Fibroblast of lung (primary cell): ENCODE measurements around the gene ADCK1. TPM values are rescaled to one million over a fixed set of nuclear protein-coding genes. Genes with fewer than 3 reads are reported as not detected.
"Not testable (repeated sequence)": the region's sequence is repeated elsewhere in the genome, so short reads cannot be mapped to it uniquely, and the experiment has no call there.

Experiments used
- DNase-seq, 2 donors: peaks; one replicate each; pipeline versions ENCODE4 v3.0.0 to v3.0.0-alpha.2; 2010; ENCODE audit warnings: low read depth in 2 of 2
- H2AFZ ChIP-seq: 2 replicates; pipeline ENCODE4 v1.5.1; 2012; ENCODE audit warnings: low read length, control low read depth, inconsistent platforms
- H3K27ac ChIP-seq: 2 replicates; pipeline ENCODE4 v1.5.1; 2011; ENCODE audit warnings: low read length, control low read depth; ENCODE audit not compliant: insufficient read depth
- H3K27me3 ChIP-seq: 2 replicates; pipeline ENCODE4 v1.5.1; 2011; ENCODE audit warnings: mild to moderate bottlenecking, low read length; ENCODE audit not compliant: control insufficient read depth, insufficient read depth
- H3K36me3 ChIP-seq: 2 replicates; pipeline ENCODE4 v1.5.1; 2011; ENCODE audit warnings: low read length; ENCODE audit not compliant: control insufficient read depth, insufficient read depth
- H3K4me1 ChIP-seq: 2 replicates; pipeline ENCODE4 v1.5.1; 2011; ENCODE audit warnings: low read length; ENCODE audit not compliant: control insufficient read depth, insufficient read depth; ENCODE audit errors: extremely low read depth
- H3K4me2 ChIP-seq: 2 replicates; pipeline ENCODE4 v1.5.1; 2011; ENCODE audit warnings: low read length, control low read depth; ENCODE audit not compliant: insufficient read depth; ENCODE audit errors: extremely low read depth
- H3K4me3 ChIP-seq, 4 experiments: fragments of 200-600 bp in 1 of 4; sonication (generic) in 1 of 4; replicated peaks in 1 of 4; 2 replicates each; pipeline ENCODE4 v1.5.1; 2011 to 2016; ENCODE audit warnings: low read length in 4 of 4, low read depth in 3 of 4, mild to moderate bottlenecking in 3 of 4, control low read depth in 2 of 4, inconsistent platforms in 1 of 4, mixed read lengths in 1 of 4; ENCODE audit not compliant: insufficient read depth in 1 of 4; ENCODE audit errors: control extremely low read depth in 1 of 4
- H3K79me2 ChIP-seq: 2 replicates; pipeline ENCODE4 v1.5.1; 2012; ENCODE audit warnings: mild to moderate bottlenecking, low read length, inconsistent platforms; ENCODE audit not compliant: control insufficient read depth, insufficient read depth
- H3K9ac ChIP-seq: 2 replicates; pipeline ENCODE4 v1.5.1; 2011; ENCODE audit warnings: mild to moderate bottlenecking, low read length, control low read depth; ENCODE audit not compliant: insufficient read depth
- H3K9me3 ChIP-seq: 2 replicates; pipeline ENCODE4 v1.5.1; 2012; ENCODE audit warnings: low read depth, low read length; ENCODE audit not compliant: control insufficient read depth, insufficient read depth
- H4K20me1 ChIP-seq: 2 replicates; pipeline ENCODE4 v1.5.1; 2011; ENCODE audit warnings: low read length; ENCODE audit not compliant: control insufficient read depth, insufficient read depth; ENCODE audit errors: extremely low read depth
- CTCF ChIP-seq, 2 donors: IDR thresholded peaks in 1 of 2; conservative IDR thresholded peaks in 1 of 2; 1 replicate in 1 of 2; 2 replicates in 1 of 2; pipeline ENCODE4 v1.5.1; 2011 to 2012; ENCODE audit warnings: low read length in 2 of 2, control low read depth in 1 of 2, inconsistent platforms in 1 of 2, low read depth in 1 of 2, mild to moderate bottlenecking in 1 of 2
- EZH2 ChIP-seq: IDR thresholded peaks from 2 replicates; pipeline ENCODE4 v1.5.1; 2012; ENCODE audit warnings: low read length, control low read depth, mild to moderate bottlenecking; ENCODE audit errors: missing control alignments
- polyA plus RNA-seq, 2 donors: library from polyadenylated mRNA; depleted of rRNA in 1 of 2; stranded (reverse) in 1 of 2; unstranded in 1 of 2; fragments of >200 nt; gene quantifications; 2 replicates each; pipeline ENCODE4 v1.2.1, GENCODE V29; 2011 to 2012; ENCODE audit warnings: missing spikeins in 1 of 2
- total RNA-seq: library from RNA; depleted of rRNA; stranded (reverse); fragments of >200 nt; gene quantifications from 2 replicates; pipeline ENCODE4 v1.2.1, GENCODE V29; 2014

Gene ADCK1
- total and polyA plus RNA-seq, 2 donors (not counting 1 experiment from before 2014, with no cell fraction given) = 4.6 to 4.8 TPM

GRCh38 chr14:77812028-77812427, 12.1 kb downstream of the ADCK1 start:
- Histone ChIP-seq H3K9me3 (no peaks in the 10 kb centered on the region), H3K27me3 (no peaks in the 10 kb centered on the region), H3K9ac (no peak overlapping the region), H3K4me2 (no peak overlapping the region), H3K36me3 (no peaks in the 10 kb centered on the region), H4K20me1 (no peaks in the 10 kb centered on the region), H3K79me2 (no peaks in the 10 kb centered on the region), H3K4me3 (no peak overlapping the region), H3K27ac (no peak overlapping the region), H2AFZ (no peak overlapping the region), H3K4me1 (no peaks in the 10 kb centered on the region)
- TF ChIP-seq CTCF (conservative IDR thresholded peaks at IDR 0.05 in 1 of 2, IDR thresholded peaks at IDR 0.05 in 1 of 2; ENCODE audit: low read depth in 1 of 2, low read length in 2 of 2) (no peak), EZH2 (no peak)
- no peak for DNase-seq

GRCh38 chr14:77812682-77813081, 12.8 kb downstream of the ADCK1 start:
- not testable (repeated sequence) for H3K27ac ChIP-seq, H4K20me1 ChIP-seq, H3K27me3 ChIP-seq, H3K9me3 ChIP-seq, H2AFZ ChIP-seq, DNase-seq, H3K79me2 ChIP-seq, H3K4me3 ChIP-seq, H3K4me1 ChIP-seq, H3K4me2 ChIP-seq, H3K36me3 ChIP-seq, H3K9ac ChIP-seq

- no peaks in the 10 kb centered on the region for H3K4me1 ChIP-seq
- no peak overlapping the region for H3K9ac ChIP-seq
- no peak overlapping the region for H3K4me3 ChIP-seq
- no peak overlapping the region for H2AFZ ChIP-seq
- no peak overlapping the region for H3K4me2 ChIP-seq
- no peaks in the 10 kb centered on the region for H3K27me3 ChIP-seq
- peaks cover 1% of the 10 kb centered on the region for H3K36me3 ChIP-seq
- H3K9me3 ChIP-seq = no peaks in the 10 kb centered on the region
- no peaks in the 10 kb centered on the region for H4K20me1 ChIP-seq
- no peak overlapping the region for H3K27ac ChIP-seq
- no peak for DNase-seq
- TF ChIP-seq EZH2 = no peak
- no peaks in the 10 kb centered on the region for H3K79me2 ChIP-seq
Observed at GRCh38 chr14:77822307-77822706, 22.4 kb downstream of the ADCK1 start.

- Histone ChIP-seq H2AFZ (no peak overlapping the region), H3K4me1 (no peaks in the 10 kb centered on the region), H3K27me3 (no peaks in the 10 kb centered on the region), H3K9ac (no peak overlapping the region), H3K9me3 (no peaks in the 10 kb centered on the region), H3K79me2 (no peaks in the 10 kb centered on the region), H4K20me1 (no peaks in the 10 kb centered on the region), H3K27ac (no peak overlapping the region), H3K4me3 (no peak overlapping the region), H3K36me3 (peaks cover 1% of the 10 kb centered on the region), H3K4me2 (no peak overlapping the region)
- no peak for DNase-seq
- no peak for TF ChIP-seq CTCF (conservative IDR thresholded peaks at IDR 0.05 in 1 of 2, IDR thresholded peaks at IDR 0.05 in 1 of 2; ENCODE audit: low read depth in 1 of 2, low read length in 2 of 2)
- TF ChIP-seq EZH2 = no peak
Observed at GRCh38 chr14:77822741-77823140, 22.8 kb downstream of the ADCK1 start.
